SKM-1 treated with dmso at 0.1 percent for 144 hours (cell line): ENCODE measurements around the gene ACOT7.
"Not testable (repeated sequence)": the region's sequence is repeated elsewhere in the genome, so short reads cannot be mapped to it uniquely, and the experiment has no call there.

Source experiments
- DNase-seq: peaks from one replicate; lab custom pipeline; 2025; ENCODE audit not compliant: unreplicated experiment; lab: John Stamatoyannopoulos, UW

ACOT7 gene

GRCh38 chr1:6316240-6317097 lies 77.1 kb downstream of the ACOT7 start:
- no peak for DNase-seq

DNA sequence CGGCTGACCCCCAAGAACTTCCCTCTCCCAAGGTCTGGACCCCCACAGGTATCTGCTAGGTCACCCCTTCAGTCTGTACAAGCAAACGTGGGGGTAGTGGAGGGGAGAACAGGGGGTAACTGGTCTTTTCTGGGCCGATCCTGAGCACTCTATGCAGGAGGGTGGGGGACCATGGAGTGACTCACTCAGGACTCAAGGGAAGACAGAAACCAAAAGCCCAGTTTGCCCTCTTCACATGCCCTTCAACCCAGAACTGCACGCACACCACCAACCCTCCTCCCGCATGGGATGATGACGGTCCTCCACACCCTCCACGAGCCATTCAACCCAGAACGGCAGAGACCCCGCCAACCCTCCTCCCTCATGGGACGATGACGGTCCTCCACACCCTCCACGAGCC lies 79.1 kb downstream of the ACOT7 start:
- no peak for DNase-seq

DNA sequence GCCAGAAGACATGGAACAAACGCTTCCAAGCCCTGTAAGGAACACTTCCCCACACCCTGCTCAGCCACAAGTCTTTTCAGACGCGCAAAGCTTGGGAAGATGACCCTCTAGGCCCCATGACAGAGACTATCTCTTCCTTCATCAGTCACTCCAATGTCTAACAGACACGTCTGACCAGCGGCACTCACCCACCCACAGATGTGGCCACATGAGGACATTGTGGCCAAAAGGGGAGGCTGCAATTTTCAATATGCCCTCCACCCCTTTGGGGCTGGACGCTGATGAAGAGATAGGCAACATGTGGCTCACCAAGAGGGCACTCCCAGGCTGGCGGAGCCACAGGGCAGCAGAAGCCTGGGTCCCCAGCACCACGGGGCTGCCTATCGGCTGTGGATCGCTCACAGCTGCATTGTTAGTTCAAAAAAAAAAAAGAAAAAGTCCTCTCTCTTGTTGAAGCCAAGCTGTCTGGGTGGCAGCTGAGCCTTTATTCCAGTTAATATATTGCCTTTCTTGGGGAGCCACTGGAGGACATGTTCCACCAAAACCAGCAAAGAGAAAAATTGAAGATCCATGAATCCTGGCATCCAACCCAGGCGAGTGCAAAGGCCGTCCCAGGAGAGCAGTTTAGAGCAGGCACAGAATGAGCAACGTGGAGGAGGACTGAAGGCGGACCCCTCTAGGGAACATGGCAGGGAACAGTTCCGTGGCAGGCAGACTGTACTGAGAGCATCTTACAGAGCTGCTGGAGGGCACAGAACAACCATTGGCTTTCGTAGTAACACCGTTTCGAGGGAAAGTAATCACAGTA lies 80.0 kb downstream of the ACOT7 start:
- DNase-seq, result no peak

DNA sequence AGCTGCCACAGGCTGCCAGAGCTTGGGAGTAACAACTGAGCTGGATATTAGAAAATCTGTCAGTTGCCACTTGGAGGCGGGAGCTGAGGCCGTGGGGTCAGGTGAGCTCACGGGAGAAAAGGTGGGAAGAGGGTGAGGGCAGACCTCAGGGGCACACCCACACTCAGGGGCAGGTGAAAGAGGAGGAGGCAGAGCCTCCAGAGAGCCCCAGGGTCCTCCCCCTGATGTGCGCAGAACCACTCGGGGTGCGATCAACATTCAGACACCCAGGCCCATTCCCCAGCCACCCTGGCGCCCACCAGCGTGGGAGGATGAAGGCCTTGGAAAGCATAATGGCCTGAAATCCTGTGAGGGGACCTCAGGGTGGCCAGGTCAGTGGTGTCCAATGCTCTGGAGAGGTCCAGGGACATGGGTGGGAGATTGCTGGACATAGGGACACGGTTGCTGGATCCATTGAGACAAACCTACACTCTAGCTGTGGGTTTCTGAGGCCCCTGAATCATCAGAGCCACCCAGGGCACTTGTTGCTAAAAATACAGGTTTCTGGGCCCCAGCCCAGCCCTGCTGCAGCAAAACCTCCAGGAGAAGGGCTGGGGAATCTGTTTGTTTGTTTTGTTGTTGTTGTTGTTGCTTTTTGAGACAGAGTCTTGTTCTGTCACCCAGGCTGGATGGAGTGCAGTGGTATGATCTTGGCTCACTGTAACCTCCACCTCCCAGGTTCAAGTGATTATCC lies 83.3 kb downstream of the ACOT7 start:
- no peak for DNase-seq

- no peak for DNase-seq
Measured at GRCh38 chr1:6309564-6309963, 84.0 kb downstream of the ACOT7 start.

- no peak for DNase-seq
Measured at GRCh38 chr1:6308449-6308848, 85.1 kb downstream of the ACOT7 start.

GRCh38 chr1:6307682-6308081 lies 85.9 kb downstream of the ACOT7 start:
- DNase-seq, result not testable (repeated sequence)

GRCh38 chr1:6307099-6307498 lies 86.5 kb downstream of the ACOT7 start:
- DNase-seq, result no peak

DNA sequence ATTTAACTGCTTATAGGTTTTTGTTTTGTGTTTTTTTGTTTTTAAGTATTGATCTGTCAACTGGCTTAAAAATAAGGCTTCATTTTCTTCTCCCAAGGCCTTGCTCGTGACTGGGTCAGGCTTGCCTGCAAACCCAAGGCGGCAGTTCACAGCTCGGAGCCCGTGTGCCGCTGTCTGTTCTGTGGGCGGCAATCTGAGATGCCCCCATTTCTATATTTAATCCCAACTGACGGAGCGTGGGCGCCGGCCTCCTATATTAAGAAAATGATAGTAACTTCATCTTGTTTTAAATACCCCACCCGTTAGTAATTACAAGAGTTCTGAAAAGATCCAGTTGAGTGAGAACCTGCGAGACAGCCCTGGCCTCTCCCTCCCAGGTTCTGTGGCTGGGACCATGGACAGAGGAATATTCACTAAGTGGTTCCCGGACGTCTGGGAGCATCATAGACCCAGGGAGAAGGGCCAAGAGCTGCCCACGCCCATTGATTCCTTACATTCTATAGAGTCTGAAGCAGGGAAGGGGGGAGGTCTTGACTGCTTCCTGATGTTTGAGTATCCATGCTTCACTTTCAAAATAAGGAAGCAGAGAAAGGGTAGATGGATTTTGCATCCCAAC lies 90.1 kb downstream of the ACOT7 start:
- no peak for DNase-seq

DNA sequence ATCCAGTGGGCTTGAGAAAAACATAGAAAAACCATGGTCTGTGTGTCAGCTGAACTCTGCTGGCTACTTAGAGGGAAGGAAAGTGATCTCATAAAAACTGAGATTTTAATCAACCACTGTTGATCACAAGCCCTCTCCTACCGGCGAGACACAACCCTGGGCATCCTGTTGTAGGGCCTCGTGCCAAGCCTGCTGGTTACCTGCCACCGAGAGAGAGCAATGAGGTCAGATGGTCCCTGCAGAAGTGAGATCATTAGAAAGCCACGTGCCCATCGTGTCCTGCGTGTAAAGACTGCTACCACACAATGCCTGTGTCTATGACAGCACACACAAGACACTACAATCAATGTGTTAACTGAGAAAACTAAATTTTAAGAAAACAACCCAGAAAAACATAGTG lies 91.0 kb downstream of the ACOT7 start:
- DNase-seq, result no peak

GRCh38 chr1:6301526-6301925 lies 92.0 kb downstream of the ACOT7 start:
- no peak for DNase-seq

DNA sequence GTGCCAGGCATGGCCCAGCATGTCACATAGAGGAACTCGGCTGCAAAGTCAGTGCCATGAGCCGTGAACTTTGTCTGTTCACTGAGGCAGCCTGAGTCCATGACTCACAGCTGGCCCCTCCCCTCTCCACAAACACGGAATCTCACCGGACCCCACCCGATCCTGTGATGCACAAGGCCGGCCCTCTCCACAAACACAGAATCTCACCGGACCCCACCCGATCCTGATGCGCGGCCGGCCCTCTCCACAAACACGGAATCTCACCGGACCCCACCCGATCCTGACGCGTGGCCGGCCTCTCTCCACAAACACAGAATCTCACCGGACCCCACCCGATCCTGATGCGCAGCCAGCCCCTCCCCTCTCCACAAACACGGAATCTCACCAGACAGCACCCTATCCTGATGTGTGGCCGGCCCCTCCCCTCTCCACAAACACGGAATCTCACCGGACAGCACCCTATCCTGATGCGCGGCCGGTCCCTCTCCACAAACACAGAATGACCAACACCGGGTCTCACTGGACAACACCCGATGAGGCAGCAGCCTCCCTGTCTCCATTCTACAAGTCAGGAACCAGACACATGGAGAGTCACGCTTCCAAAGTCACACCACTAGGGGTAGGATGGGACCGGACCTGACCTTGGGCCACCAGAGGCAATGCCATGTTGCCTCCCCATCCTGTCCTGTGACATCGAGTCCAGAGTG lies 93.1 kb downstream of the ACOT7 start:
- no peak for DNase-seq

GRCh38 chr1:6299557-6300165 lies 93.9 kb downstream of the ACOT7 start:
- DNase-seq, result no peak

- no peak for DNase-seq
Measured at GRCh38 chr1:6298940-6299465, 94.6 kb downstream of the ACOT7 start.

DNA sequence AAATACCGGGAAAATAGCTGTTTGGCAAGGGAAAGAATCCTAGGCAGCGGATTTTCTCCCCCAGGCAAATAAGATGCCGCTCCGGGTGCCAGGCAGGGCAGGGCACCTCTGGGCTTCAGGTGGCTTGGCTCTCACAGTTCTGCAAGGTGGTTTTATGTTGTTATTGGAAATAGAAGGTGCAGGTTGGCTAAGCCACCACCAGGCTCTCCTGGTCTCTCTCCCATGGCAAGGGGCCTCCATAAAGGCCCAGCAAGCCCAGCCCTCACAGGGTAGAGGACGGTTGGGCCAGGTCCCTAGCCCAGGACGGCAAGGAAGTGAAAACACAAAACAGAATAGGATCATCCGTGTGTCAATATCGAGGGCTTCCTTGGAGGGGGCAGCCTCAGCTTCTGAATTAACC lies 95.0 kb downstream of the ACOT7 start:
- no peak for DNase-seq

GRCh38 chr1:6295910-6296309 lies 97.7 kb downstream of the ACOT7 start:
- DNase-seq, result no peak

DNA sequence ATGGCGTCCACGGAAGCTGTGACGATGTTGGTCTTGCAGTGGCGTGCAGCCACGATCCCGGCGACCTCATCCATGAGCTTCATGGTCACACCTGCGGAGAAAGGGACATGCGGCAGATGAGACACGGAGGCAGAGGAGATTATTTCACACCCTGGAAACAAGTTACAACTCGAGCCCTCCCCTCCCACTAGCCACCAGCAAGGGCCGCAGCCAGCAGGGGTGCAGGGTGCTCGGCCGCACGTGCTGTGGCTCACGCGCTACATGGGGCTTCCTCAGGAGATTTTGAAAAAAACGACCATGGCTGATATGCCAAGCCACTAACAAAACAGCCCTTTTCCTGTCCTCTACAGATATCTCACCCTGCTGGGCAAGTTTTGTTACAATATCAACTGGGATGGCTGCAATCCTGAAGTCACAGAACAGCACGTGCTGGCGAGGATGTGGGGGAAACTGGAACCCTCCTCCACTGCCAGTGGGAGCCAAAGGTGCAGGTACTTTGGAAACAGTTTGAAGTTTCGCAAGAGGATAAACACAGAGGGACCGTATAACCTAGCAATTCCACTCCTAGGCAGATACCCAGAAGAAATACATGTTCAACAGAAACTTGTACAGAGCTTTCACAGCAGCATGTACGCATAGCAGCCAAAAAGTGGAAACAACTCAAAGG lies 98.5 kb downstream of the ACOT7 start:
- DNase-seq, result no peak

GRCh38 chr1:6294080-6294889 lies 99.3 kb downstream of the ACOT7 start:
- no peak for DNase-seq
